Measurements from ENCODE around the gene FBXO22. TPM values are rescaled to one million over a fixed set of nuclear protein-coding genes. Genes with fewer than 3 reads are reported as not detected.

Gene FBXO22
- total RNA-seq, 1 donor from 2014 or later: 20.4 TPM

DNA sequence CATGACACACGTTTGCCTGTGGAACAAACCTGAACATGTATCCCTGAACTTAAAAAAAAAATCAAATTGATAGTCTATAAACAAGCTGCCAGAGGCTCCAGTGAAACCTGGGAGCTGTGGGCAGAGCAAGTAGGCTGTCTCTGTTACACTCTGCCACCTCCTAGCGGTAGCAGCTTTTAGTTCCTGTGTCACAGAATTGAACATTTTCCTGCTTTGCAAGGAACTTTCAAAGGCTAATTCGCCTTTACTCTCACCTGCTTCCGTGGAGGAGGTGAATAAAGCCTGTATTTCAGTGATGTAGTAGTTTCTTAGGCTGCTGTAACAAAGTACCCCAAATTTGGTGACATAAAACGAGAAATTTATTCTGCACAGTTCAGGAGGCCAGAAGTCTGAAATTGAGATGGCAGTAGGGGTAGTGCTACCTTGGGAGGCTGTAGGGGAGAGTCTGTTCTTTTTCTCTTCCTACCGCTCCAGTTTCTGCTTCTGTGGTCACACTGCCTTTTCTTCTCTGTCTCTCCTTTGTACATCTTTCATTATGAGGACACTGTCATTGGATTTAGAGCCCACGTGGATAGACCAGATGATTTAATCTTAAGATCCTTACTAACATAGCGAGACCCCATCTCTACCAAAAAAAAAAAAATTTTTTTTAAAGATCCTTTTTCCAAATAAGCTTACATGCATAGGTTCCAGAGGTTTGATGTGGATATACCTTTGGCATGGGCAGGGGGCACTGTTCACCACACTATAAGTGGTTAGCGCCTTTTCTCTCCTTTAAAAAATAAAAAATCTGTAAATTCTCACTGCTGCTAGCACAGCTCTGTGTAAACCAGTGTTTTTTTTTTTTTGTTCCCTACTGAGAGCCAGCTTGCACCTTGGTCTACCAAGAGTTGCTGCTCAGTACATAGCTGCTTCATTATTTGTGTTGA lies 25.3 kb downstream of the FBXO22 start:
- no peak overlapping the region for H3K27ac ChIP-seq
- H3K9me3 ChIP-seq: no peaks in the 10 kb centered on the region
- H3K4me1 ChIP-seq: no peaks in the 10 kb centered on the region
- ATAC-seq (no peak), DNase-seq (no peak)
- no peak overlapping the region for H3K4me3 ChIP-seq
- TF ChIP-seq, protein P1, sequence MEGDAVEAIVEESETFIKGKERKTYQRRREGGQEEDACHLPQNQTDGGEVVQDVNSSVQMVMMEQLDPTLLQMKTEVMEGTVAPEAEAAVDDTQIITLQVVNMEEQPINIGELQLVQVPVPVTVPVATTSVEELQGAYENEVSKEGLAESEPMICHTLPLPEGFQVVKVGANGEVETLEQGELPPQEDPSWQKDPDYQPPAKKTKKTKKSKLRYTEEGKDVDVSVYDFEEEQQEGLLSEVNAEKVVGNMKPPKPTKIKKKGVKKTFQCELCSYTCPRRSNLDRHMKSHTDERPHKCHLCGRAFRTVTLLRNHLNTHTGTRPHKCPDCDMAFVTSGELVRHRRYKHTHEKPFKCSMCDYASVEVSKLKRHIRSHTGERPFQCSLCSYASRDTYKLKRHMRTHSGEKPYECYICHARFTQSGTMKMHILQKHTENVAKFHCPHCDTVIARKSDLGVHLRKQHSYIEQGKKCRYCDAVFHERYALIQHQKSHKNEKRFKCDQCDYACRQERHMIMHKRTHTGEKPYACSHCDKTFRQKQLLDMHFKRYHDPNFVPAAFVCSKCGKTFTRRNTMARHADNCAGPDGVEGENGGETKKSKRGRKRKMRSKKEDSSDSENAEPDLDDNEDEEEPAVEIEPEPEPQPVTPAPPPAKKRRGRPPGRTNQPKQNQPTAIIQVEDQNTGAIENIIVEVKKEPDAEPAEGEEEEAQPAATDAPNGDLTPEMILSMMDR (IDR thresholded peaks at IDR 0.05): no peak
- peaks cover 34% of the 10 kb centered on the region for H3K36me3 ChIP-seq
- intact Hi-C loops (cut with DNase I): no loop called here
- no peaks in the 10 kb centered on the region for H3K27me3 ChIP-seq (ENCODE audit: low read depth)

GRCh38 chr15:75929799-75930565 lies 26.3 kb downstream of the FBXO22 start:
- Histone ChIP-seq H3K36me3 (peaks cover 44% of the 10 kb centered on the region), H3K4me1 (no peaks in the 10 kb centered on the region), H3K27me3 (ENCODE audit: low read depth) (no peaks in the 10 kb centered on the region), H3K4me3 (no peak overlapping the region), H3K9me3 (no peaks in the 10 kb centered on the region), H3K27ac (no peak overlapping the region)
- intact Hi-C loops (cut with DNase I): no loop called here
- ATAC-seq (no peak), DNase-seq (no peak)
- TF ChIP-seq, protein P1 (IDR thresholded peaks at IDR 0.05): no peak

GRCh38 chr15:75930866-75931265 lies 27.2 kb downstream of the FBXO22 start:
- DNase-seq (no peak), ATAC-seq (no peak)
- H3K4me3 ChIP-seq: no peak overlapping the region
- intact Hi-C loops (cut with DNase I): no loop called here
- TF ChIP-seq, protein P1 (IDR thresholded peaks at IDR 0.05): no peak
- no peaks in the 10 kb centered on the region for H3K27me3 ChIP-seq (ENCODE audit: low read depth)
- no peaks in the 10 kb centered on the region for H3K4me1 ChIP-seq
- H3K27ac ChIP-seq: no peak overlapping the region
- H3K9me3 ChIP-seq: no peaks in the 10 kb centered on the region
- H3K36me3 ChIP-seq: peaks cover 51% of the 10 kb centered on the region

DNA sequence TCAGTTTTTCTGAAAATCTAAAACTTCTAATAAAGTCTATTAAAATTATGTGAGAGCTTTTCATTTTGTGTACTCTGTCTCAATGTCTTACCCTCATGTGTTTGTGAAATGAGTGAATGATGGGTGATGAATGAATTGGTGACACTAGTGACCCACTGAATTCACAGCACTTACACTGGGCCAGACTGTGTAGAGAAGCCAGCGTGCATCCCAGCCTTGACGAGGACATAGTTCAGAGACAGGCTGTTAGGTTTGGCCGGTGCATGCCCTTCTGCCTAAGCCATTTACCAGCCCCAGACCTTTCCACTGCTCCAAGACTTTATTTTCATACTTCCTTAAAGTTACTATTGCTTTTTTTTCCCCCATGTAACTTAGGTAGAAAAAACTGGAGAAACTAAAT lies 38.8 kb downstream of the FBXO22 start:
- Histone ChIP-seq H3K27me3 (ENCODE audit: low read depth) (no peaks in the 10 kb centered on the region), H3K4me3 (no peak overlapping the region), H3K4me1 (no peaks in the 10 kb centered on the region), H3K9me3 (no peaks in the 10 kb centered on the region), H3K36me3 (no peaks in the 10 kb centered on the region), H3K27ac (no peak overlapping the region)
- ATAC-seq: no peak
- intact Hi-C loops (cut with DNase I): no loop called here
- DNase-seq: no peak
- TF ChIP-seq, protein P1 (IDR thresholded peaks at IDR 0.05): no peak

- Histone ChIP-seq H3K27ac (no peak overlapping the region), H3K27me3 (ENCODE audit: low read depth) (no peaks in the 10 kb centered on the region)
Measured at GRCh38 chr15:75943246-75943645, 39.6 kb downstream of the FBXO22 start.

More at GRCh38 chr15:75943246-75943645, 39.6 kb downstream of the FBXO22 start:
- intact Hi-C loops (cut with DNase I): no loop called here
- Histone ChIP-seq H3K9me3 (no peaks in the 10 kb centered on the region), H3K4me1 (no peaks in the 10 kb centered on the region), H3K4me3 (no peak overlapping the region), H3K36me3 (no peaks in the 10 kb centered on the region)
- TF ChIP-seq, protein P1 (IDR thresholded peaks at IDR 0.05): no peak
- DNase-seq (no peak), ATAC-seq (no peak)
